GM23338 (cell line): ENCODE measurements around the gene FOXRED1. TPM values are rescaled to one million over a fixed set of nuclear protein-coding genes. Genes with fewer than 3 reads are reported as not detected.
A peak's percentile ranks its signal among the peaks of the same experiment; 100 is the strongest.

ENCODE experiments used
- ATAC-seq: fragments of 200-7000 bp; cut with Tn5 transposase; 3 replicates; pipeline ENCODE4 v1.9.1; 2020
- DNase-seq: peaks from one replicate; pipeline ENCODE4 v3.0.0-alpha.2; 2015; ENCODE audit warnings: low spot score
- H2AFZ ChIP-seq: fragments of 200-600 bp; sonication (generic); 2 replicates; pipeline ENCODE4 v1.8.0; 2016; ENCODE audit warnings: antibody characterized with exemption, mild to moderate bottlenecking, moderate library complexity
- H3F3A ChIP-seq: fragments of 200-600 bp; sonication (generic); replicated peaks from 2 replicates; pipeline ENCODE4 v1.8.0; 2017; ENCODE audit warnings: antibody characterized with exemption, mixed run types, low read depth
- H3K27ac ChIP-seq: fragments of 200-600 bp; sonication (generic); 2 replicates; pipeline ENCODE4 v1.6.1; 2016; ENCODE audit warnings: low read depth
- H3K27me3 ChIP-seq: fragments of 200-600 bp; sonication (generic); 2 replicates; pipeline ENCODE4 v1.8.0; 2016; ENCODE audit warnings: mild to moderate bottlenecking, mixed run types, moderate library complexity; ENCODE audit not compliant: insufficient read depth
- H3K36me3 ChIP-seq: fragments of 200-600 bp; sonication (generic); 2 replicates; pipeline ENCODE4 v1.8.0; 2016; ENCODE audit warnings: mild to moderate bottlenecking; ENCODE audit not compliant: insufficient read depth
- H3K4me1 ChIP-seq: fragments of 200-600 bp; sonication (generic); 2 replicates; pipeline ENCODE4 v1.8.0; 2016; ENCODE audit warnings: mild to moderate bottlenecking, moderate library complexity; ENCODE audit not compliant: insufficient read depth
- H3K4me2 ChIP-seq: fragments of 200-600 bp; sonication (generic); 2 replicates; pipeline ENCODE4 v1.7.1; 2017; ENCODE audit warnings: mixed run types
- H3K4me3 ChIP-seq: fragments of 200-600 bp; sonication (generic); 2 replicates; pipeline ENCODE4 v1.6.1; 2016; ENCODE audit warnings: mixed run types
- H3K79me2 ChIP-seq: fragments of 200-600 bp; sonication (generic); replicated peaks from 2 replicates; pipeline ENCODE4 v1.8.0; 2017; ENCODE audit warnings: mild to moderate bottlenecking; ENCODE audit not compliant: insufficient read depth
- H3K9me2 ChIP-seq: fragments of 200-600 bp; sonication (generic); 2 replicates; pipeline ENCODE4 v1.8.0; 2017; ENCODE audit not compliant: insufficient read depth
- H4K20me1 ChIP-seq: fragments of 200-600 bp; sonication (generic); replicated peaks from 2 replicates; pipeline ENCODE4 v1.8.0; 2017; ENCODE audit warnings: mild to moderate bottlenecking; ENCODE audit not compliant: insufficient read depth
- H3K27ac Mint-ChIP-seq: 2 replicates; pipeline ENCODE4 v1.8.0; 2020; ENCODE audit warnings: inconsistent platforms, mild to moderate bottlenecking, moderate library complexity, mixed read lengths
- H3K27me3 Mint-ChIP-seq: 3 replicates; pipeline ENCODE4 v1.8.0; 2022; ENCODE audit warnings: low read depth, mild to moderate bottlenecking, moderate library complexity, mixed read lengths, inconsistent platforms; ENCODE audit not compliant: insufficient read depth, poor library complexity
- H3K36me3 Mint-ChIP-seq: 3 replicates; pipeline ENCODE4 v1.8.0; 2021; ENCODE audit warnings: low read depth, mild to moderate bottlenecking, inconsistent platforms, moderate library complexity, mixed read lengths
- H3K4me1 Mint-ChIP-seq: 3 replicates; pipeline ENCODE4 v1.8.0; 2020; ENCODE audit warnings: mild to moderate bottlenecking, inconsistent platforms, mixed read lengths
- H3K4me3 Mint-ChIP-seq: 3 replicates; pipeline ENCODE4 v1.8.0; 2021; ENCODE audit warnings: moderate library complexity, mild to moderate bottlenecking, inconsistent platforms, mixed read lengths
- H3K9me3 Mint-ChIP-seq: 3 replicates; pipeline ENCODE4 v1.8.0; 2020; ENCODE audit warnings: moderate library complexity, mild to moderate bottlenecking, inconsistent platforms, mixed read lengths
- CTCF ChIP-seq, 2 experiments: fragments of 200-600 bp in 1 of 2; sonication (generic) in 1 of 2; conservative IDR thresholded peaks; 2 replicates each; pipeline versions ENCODE4 v1.5.1 to v1.6.1; 2016 to 2017; ENCODE audit warnings: antibody characterized with exemption in 2 of 2, low read depth in 2 of 2, mild to moderate bottlenecking in 2 of 2, moderate library complexity in 1 of 2
- POLR2AphosphoS5 ChIP-seq: IDR thresholded peaks from 2 replicates; pipeline ENCODE4 v1.6.1; 2016; ENCODE audit warnings: antibody characterized with exemption, low read depth
- STAT1 ChIP-seq: IDR thresholded peaks from one replicate; pipeline ENCODE4 v1.6.1; 2016; ENCODE audit warnings: antibody characterized with exemption; ENCODE audit not compliant: unreplicated experiment
- ZNF114 ChIP-seq: fragments of 250-450 bp; sonication (Bioruptor Pico); IDR thresholded peaks from 2 replicates; pipeline ENCODE4 v1.5.0; 2020; ENCODE audit warnings: mild to moderate bottlenecking, moderate library complexity
- ZNF462 ChIP-seq: fragments of 250-450 bp; sonication (Bioruptor Pico); IDR thresholded peaks from 2 replicates; pipeline ENCODE4 v1.5.0; 2020; ENCODE audit warnings: mild to moderate bottlenecking, moderate library complexity
- polyA plus RNA-seq: library from polyadenylated mRNA; unstranded; fragments of >200 nt; fragmentation: Nextera tagmentation; extraction: Ambion mirVana; gene quantifications from 2 replicates; pipeline ENCODE4 v1.2.1, GENCODE V29; 2016
- total RNA-seq: library from RNA; depleted of rRNA; stranded (reverse); fragments of >200 nt; shearing (Covaris generic); gene quantifications from 2 replicates; pipeline ENCODE4 v1.2.3, GENCODE V29; 2014

The FOXRED1 gene
- total and polyA plus RNA-seq, 2 experiments from 2014 or later, result 25.2 to 59.2 TPM

GRCh38 chr11:126282736-126283591 lies 14.0 kb downstream of the FOXRED1 start, which contains the start of gene TIRAP:
Gene TIRAP (plus strand): TSS chr11:126283093. CDS start chr11:126290895, 7,802 bp downstream.
- Histone ChIP-seq H3K79me2 (no peaks in the 10 kb centered on the region), H3K27me3 (peaks cover 19% of the 10 kb centered on the region), H3K4me2 (peak within 1 kb of the TSS; percentile 86), H3K27ac (no peak within 1 kb of the TSS), H2AFZ (peak within 1 kb of the TSS; percentile 94), H4K20me1 (no peaks in the 10 kb centered on the region), H3K4me1 (0 out of 2 replicates have a peak, but pooled peaks cover 7% of the 10 kb centered on the region), H3K4me3 (peak within 1 kb of the TSS; percentile 74), H3K9me2 (no peaks in the 10 kb centered on the region), H3F3A (peaks cover 10% of the 10 kb centered on the region), H3K36me3 (no peaks in the 10 kb centered on the region)
- Mint-ChIP-seq H3K4me1 (peaks cover 15% of the 10 kb centered on the region), H3K9me3 (no peaks in the 10 kb centered on the region; the same call in 2 of the 3 replicates), H3K4me3 (peak within 1 kb of the TSS; percentile 96), H3K27ac (peak within 1 kb of the TSS; percentile 60), H3K27me3 (peaks cover 30% of the 10 kb centered on the region), H3K36me3 (peaks cover 7% of the 10 kb centered on the region)
- TF ChIP-seq POLR2AphosphoS5 (peak; percentile 43), STAT1 (no peak), CTCF (conservative IDR thresholded peaks at IDR 0.05; ENCODE audit: low read depth in 2 of 2) (0 out of 4 replicates have a peak, but pooled peaks of 1 of the 2 experiments have one; percentile 14), ZNF462 (no peak), ZNF114 (CRISPR knock-in tag) (no peak)
- DNase-seq (peak; percentile 73), ATAC-seq (peak; percentile 74)
